GM18873 (cell line): Measurements from ENCODE around the gene LRMDA.

Source experiments
- ATAC-seq: cut with Tn5 transposase; IDR thresholded peaks from one replicate; pipeline ENCODE4 v1.9.1; 2021; ENCODE audit warnings: mild to moderate bottlenecking, moderate library complexity, moderate number of reproducible peaks; ENCODE audit not compliant: unreplicated experiment, low FRiP score

Gene LRMDA

DNA sequence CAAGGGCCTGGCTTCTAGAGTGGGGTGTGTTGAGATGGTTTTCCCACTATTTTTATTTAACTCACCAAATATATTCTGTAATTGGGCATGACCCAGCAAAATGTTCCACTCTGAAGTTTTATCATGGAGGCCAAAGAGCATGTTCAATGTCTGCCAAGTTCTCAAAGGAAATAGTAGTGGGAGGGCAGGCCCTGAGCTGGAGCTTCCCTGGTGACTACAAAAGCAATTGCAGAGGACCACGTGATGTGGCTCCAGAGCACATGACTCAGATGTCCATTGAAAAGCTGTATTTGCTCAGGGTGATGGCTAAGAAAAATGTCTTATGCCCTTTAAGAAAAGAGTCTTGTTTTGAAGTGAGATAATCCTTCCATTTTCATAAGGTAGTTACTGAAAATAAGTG, 1024.8 kb downstream of the LRMDA start:
- ATAC-seq: no peak

DNA sequence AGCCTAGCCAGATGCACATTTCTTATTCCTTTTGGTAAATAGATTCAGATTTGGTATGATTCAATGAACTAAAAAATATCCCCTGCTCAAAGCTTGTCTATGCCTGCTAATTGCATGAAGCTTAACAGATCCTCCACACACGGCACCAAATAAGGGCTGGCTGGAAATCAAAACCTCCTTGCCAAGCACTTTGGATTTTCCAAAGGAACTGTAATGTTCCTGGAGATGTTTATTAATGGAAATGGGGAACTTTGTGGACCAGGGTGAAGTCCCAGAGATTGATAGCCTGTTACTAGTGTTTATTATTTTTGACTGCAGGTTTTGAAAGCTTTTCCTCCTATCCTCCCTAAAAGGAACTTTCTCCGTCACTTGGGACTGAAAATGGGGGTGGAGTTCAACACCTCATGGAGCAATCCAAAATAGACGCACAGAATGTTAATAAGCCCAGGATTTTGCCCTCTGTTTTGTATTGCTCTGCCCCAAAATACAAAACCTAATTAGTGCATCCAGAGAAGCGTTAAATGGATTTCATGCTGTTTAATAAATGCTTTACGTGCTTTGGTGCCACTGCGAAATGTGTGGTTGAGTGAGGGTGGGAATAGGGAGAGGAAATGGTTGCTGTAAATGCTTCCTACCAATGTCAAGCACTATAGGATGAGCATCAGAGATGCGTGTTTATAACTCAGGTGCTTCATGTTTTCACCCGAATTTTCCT, 1027.7 kb downstream of the LRMDA start:
- ATAC-seq: no peak

DNA sequence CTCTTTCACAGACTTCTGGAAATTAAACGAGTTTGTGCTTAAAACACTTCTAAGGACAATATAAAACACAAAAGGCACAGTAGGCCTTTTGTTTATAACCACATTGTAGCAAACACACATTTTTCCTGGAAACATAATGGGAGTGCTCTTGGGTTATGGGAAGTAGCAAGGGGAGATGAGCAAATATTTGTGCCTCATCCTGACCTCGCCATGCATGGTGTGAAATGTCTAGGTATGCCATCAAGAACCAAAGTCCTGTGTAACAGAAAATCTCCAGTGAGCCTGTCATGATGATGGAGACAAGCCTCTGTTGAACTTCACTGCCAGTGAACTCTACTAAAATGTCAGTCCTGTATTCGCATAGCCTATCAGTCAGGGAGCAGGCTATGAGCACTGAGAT, 1029.6 kb downstream of the LRMDA start:
- no peak for ATAC-seq

DNA sequence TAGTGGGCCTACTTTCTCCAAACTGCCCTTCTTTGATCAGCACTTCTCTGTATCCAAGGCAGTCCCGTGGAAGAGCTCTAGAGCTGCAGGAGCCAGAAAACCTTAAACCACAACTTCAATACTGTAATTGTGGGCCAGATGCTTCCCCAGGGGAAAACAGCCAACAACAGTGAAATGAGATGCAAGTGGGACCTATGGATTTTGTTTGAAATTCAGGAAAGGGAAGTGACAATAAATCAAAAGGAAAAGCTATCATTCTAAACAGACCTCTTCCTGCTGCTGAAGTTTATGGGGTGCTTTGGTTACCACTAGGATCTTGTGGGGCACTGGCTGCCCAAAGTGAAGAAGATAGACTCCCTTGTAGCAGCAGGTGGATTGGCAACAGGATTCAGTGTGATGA, 1031.7 kb downstream of the LRMDA start:
- no peak for ATAC-seq

DNA sequence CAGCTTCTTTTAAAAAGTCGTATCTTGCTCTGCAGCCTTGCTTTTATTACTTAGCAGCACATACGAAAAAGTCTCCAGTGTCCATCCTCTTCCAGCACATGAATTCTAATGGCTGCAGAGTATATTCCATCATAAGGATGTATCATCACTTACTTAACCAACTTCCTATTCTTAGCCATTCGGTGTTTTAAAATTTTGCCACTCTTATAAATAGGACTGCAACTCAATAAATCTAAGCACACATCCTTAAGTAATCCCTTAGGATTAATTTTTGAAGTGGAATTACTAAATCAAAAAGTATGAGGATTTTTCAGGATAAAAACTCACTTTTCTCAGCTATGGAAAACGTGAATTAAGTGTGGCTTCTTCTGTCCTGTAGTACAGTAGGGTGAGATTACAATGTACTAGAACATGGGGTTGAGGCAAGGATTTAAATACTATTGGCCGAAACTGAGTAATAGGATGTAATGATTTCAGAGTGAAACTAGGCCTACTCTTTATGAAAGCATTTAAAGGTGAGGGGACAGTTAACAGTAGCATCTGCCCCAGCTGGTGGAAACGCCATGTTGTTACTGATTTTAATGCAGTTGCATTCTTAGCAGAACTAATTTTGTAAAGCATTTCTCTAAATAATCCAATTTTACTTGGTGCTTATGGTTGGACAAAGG, 1035.5 kb downstream of the LRMDA start:
- ATAC-seq: no peak

GRCh38 chr10:76469675-76470074, 1038.3 kb downstream of the LRMDA start:
- no peak for ATAC-seq

GRCh38 chr10:76479103-76479790, 1047.8 kb downstream of the LRMDA start:
- no peak for ATAC-seq

DNA sequence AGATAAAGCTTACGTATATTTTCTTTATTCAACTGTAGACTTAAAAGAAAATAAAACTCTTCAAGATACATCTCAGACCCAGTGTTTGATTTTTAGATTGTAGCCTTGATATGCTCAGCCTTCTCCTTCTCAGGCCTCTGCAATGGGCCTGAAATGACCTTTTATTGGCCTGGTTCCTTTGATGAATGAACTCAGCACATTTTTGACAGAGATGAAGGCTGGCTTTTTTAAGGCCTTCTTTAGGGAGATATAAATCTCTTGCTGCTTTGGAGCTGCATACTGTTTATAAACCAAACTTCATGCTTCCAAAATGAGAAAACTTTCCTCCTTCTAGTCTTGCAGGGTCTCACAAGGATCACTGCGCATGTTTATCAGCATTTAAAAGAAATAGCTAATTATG, 1049.8 kb downstream of the LRMDA start:
- no peak for ATAC-seq

- ATAC-seq: no peak
Measured at GRCh38 chr10:76487582-76487981, 1056.2 kb downstream of the LRMDA start.

DNA sequence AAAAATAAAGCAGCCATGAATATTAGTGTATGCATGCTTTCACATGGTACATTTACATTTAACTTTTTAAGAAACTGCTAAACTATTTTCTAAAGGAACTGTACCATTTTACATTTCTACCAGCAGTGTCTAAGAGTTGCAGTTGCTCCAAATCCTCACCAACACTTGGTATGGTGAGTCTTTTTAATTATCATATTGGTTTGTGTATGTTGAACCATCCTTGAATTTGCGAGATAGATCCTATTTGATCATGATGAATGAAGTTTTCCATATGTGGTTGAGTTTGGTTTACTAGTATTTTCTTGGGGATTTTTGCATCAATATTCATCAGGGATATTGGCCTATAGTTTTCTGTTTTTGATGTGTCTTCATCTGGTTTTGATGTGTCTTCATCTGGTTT, 1057.2 kb downstream of the LRMDA start:
- no peak for ATAC-seq

GRCh38 chr10:76491216-76491615, 1059.8 kb downstream of the LRMDA start:
- ATAC-seq: no peak

GRCh38 chr10:76492026-76492425, 1060.6 kb downstream of the LRMDA start:
- ATAC-seq: no peak

- ATAC-seq: no peak
Measured at GRCh38 chr10:76492678-76493472, 1061.5 kb downstream of the LRMDA start.

DNA sequence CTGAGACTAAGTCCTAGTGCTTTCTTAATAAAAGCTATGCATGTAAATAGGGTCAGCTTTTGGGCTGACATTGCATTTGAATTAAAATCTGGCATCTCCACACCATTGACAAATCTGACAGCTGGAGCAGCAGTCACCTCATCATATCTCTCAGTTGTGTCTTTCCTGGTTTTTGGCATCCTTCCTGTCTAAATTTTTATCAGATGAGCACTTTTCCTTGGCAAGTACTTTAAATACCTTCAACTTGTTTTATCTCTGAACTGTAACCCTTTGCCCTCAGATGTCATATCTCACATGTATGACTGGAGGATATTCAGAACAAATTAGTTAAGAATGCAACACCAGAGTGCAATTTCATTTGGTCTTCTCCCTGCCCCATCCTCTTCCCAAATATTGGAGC, 1066.2 kb downstream of the LRMDA start:
- ATAC-seq: no peak

- no peak for ATAC-seq
Measured at GRCh38 chr10:76504823-76505222, 1073.4 kb downstream of the LRMDA start.

- ATAC-seq: no peak
Measured at GRCh38 chr10:76509446-76509845, 1078.0 kb downstream of the LRMDA start.

- no peak for ATAC-seq
Measured at GRCh38 chr10:76514321-76514720, 1082.9 kb downstream of the LRMDA start.

DNA sequence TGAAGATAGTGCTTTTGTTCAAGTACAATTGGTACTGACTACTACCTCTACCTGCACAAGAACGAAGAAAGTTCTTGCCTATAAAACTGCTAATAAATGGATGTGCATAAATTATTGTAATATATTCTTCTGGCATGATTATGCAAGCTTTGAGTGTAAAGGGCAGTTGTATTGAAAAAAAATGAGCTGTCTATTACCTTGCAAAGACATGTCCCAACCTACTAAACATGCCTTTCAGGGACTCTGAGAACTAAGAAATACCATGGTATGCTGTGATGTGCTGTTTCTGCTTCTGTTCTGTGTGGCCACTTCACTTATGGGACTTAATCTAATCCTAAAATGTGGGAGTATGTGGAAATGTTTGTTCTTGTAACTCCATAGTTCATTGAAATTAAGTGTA, 1083.4 kb downstream of the LRMDA start:
- no peak for ATAC-seq

- no peak for ATAC-seq
Measured at GRCh38 chr10:76522547-76522946, 1091.1 kb downstream of the LRMDA start.

GRCh38 chr10:76523246-76523645, 1091.8 kb downstream of the LRMDA start:
- no peak for ATAC-seq

DNA sequence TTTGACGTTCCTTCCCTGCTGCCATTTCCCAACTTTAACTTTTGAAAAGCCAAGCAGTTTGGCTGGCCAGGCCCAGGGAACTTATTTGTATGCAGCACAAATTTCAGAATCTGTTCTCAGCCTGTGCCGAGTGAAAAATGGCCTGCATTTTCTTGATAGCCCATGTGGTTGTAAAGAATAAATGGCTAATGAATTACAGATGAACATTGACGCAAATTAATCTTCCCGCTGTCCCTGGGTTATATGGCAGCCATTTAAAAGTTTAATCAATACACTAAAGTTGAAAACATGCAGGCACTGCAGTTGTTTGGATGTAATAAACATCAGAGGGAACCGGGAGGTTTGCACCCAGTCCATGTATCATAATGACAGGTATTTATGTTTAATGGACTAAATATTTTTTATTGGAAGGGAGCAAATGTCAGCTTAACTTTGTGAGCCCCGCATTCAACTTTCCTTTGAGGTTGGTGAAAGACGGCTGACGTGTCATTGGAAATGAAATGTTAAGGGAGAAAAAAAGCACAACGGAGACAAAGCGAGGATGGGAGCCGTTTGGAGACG, 1092.4 kb downstream of the LRMDA start:
- ATAC-seq: no peak
